Endothelial cell of coronary artery (primary cell): ENCODE data around the gene RNF8. TPM values are rescaled to one million over a fixed set of nuclear protein-coding genes. Genes with fewer than 3 reads are reported as not detected.

Experiments used
- total RNA-seq: library from RNA; depleted of rRNA; stranded (reverse); fragments of >200 nt; gene quantifications from 2 replicates; pipeline ENCODE4 v1.2.3, GENCODE V29; 2014

Gene RNF8, protein sequence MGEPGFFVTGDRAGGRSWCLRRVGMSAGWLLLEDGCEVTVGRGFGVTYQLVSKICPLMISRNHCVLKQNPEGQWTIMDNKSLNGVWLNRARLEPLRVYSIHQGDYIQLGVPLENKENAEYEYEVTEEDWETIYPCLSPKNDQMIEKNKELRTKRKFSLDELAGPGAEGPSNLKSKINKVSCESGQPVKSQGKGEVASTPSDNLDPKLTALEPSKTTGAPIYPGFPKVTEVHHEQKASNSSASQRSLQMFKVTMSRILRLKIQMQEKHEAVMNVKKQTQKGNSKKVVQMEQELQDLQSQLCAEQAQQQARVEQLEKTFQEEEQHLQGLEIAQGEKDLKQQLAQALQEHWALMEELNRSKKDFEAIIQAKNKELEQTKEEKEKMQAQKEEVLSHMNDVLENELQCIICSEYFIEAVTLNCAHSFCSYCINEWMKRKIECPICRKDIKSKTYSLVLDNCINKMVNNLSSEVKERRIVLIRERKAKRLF
- 25.5 and 31.6 TPM in 2 replicates for total RNA-seq

DNA sequence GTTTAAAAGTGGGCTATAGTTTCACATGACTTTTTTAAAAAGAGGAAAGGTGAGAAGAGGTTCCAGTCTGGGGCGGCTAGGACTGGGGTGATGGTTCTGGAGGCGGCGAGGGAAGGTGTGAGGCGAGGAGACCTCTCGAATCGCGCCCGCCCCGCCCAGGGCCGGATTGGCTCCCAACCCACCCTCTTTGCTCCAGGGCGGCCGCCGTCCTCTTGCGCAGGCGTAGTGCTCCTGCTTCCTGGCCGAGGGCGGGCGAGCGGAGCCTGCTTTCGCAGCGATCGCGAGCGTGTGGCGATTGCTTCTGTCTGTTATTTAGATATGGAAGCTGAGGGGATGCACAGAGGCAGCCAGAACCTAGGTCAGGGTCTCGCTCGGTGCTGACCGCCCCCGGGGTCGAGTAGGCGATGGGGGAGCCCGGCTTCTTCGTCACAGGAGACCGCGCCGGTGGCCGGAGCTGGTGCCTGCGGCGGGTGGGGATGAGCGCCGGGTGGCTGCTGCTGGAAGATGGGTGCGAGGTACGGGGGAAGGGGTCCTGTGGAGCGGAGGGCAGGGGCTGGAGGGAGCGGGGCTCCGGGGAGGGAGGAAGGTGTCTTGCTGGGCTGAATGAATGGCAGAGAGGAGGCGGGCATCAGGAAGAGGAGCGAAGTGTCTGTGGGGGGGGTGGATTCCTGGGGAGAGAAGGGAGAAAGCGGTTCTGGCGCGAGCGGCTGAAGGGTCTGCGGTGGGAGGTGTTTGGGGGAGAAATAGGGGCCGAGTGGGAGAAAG, at the start of gene RNF8:
TSS of gene RNF8 (plus strand) at position 223 of the 765 bp plus-strand sequence. CDS start at position 405, 182 bp downstream.

DNA sequence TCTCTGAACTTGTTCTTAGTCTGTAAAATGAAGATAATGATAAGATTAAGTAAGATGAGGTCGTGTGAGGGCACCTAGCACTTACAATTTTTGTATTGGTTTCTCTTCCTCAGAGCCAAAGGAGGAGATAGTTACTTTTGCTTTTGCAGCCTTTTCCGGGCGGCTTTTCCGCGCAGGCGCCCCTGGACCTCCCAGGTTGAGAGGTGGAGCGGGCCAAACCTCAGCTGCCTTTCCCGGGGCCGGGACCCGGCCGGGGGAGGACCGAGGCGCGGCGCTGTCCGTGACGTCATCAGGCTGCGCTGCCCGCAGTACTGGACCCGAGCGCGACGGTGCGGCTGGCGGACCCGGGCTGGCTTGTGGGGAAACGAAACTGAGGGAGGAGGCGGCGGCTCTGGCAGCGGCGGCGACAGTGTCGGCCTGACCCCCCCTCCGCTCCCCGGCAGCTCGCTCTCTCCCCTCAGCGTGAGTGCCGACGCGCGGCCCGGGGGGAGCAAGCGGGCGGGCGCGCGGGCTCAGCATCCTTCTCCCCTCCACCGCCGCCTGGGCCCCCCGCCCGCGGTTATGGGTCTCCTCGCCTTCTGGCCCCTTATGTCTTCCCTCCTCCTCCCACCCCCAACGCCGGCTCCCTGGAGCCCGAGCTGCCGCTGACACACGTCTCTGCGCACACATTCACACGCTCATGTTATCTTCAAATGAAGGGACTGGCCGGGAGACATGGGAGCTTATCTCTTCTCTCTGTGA, 79.3 kb downstream of the RNF8 start, which contains the start of gene CMTR1:
TSS of gene CMTR1 (plus strand) at position 306 of the 741 bp plus-strand sequence. CDS start 2,409 bp downstream, outside the sequence.

Other genes with a start within 250 kb of the RNF8 start
- gene PIM1, start 183.8 kb upstream of the RNF8 start, total RNA-seq = 1.4 and 3.6 TPM in 2 replicates
- 5.0 and 8.9 TPM in 2 replicates for gene TBC1D22B, start 96.2 kb upstream of the RNF8 start, total RNA-seq
- gene TMEM217, start 95.8 kb upstream of the RNF8 start, total RNA-seq = 7.8 and 8.6 TPM in 2 replicates
- gene CMTR1, start 79.2 kb downstream of the RNF8 start, total RNA-seq = 26.6 and 32.4 TPM in 2 replicates
- gene CCDC167, start 145.9 kb downstream of the RNF8 start, total RNA-seq = 18.9 and 31.6 TPM in 2 replicates